ENCODE measurements around the gene CERT1. TPM values are rescaled to one million over a fixed set of nuclear protein-coding genes. Genes with fewer than 3 reads are reported as not detected.

CERT1 gene
- total RNA-seq, 2 experiments from 2014 or later, result 23.9 to 24.6 TPM

GRCh38 chr5:75552764-75553163 is 41.3 kb upstream of the CERT1 start:
- peaks cover 1% of the 10 kb centered on the region for H3K9me3 Mint-ChIP-seq
- peaks cover 51% of the 10 kb centered on the region for H3K36me3 Mint-ChIP-seq (ENCODE audit: low read depth)
- intact Hi-C loops (cut with micrococcal nuclease), result no loop called here
- H3K4me3 Mint-ChIP-seq, result no peak overlapping the region
- no peak for ATAC-seq
- ChIA-PET POLR2A (interaction anchor here (1.9 kb wide), 1 partner anchor 16 kb away, joined by 5 read pairs; no protein-coding TSS in a partner anchor), CTCF (interaction anchor here (1.3 kb wide), 1 partner anchor 30 kb away, joined by 3 read pairs; no protein-coding TSS in a partner anchor)
- H3K27me3 Mint-ChIP-seq, result no peaks in the 10 kb centered on the region
- peaks cover 5% of the 10 kb centered on the region for H3K4me1 Mint-ChIP-seq (ENCODE audit: low read depth)
- TF ChIP-seq, protein P1, sequence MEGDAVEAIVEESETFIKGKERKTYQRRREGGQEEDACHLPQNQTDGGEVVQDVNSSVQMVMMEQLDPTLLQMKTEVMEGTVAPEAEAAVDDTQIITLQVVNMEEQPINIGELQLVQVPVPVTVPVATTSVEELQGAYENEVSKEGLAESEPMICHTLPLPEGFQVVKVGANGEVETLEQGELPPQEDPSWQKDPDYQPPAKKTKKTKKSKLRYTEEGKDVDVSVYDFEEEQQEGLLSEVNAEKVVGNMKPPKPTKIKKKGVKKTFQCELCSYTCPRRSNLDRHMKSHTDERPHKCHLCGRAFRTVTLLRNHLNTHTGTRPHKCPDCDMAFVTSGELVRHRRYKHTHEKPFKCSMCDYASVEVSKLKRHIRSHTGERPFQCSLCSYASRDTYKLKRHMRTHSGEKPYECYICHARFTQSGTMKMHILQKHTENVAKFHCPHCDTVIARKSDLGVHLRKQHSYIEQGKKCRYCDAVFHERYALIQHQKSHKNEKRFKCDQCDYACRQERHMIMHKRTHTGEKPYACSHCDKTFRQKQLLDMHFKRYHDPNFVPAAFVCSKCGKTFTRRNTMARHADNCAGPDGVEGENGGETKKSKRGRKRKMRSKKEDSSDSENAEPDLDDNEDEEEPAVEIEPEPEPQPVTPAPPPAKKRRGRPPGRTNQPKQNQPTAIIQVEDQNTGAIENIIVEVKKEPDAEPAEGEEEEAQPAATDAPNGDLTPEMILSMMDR (IDR thresholded peaks at IDR 0.05), result no peak
- H3K27ac Mint-ChIP-seq, result no peak overlapping the region
- DNase-seq, result no peak

- intact Hi-C loops (cut with micrococcal nuclease), result no loop called here
- peaks cover 38% of the 10 kb centered on the region for H3K36me3 Mint-ChIP-seq (ENCODE audit: low read depth)
- DNase-seq (no peak), ATAC-seq (no peak)
- CTCF ChIA-PET, result interaction anchor here (1.3 kb wide), 1 partner anchor 29 kb away, joined by 3 read pairs; no protein-coding TSS in a partner anchor
- TF ChIP-seq, protein P1 (IDR thresholded peaks at IDR 0.05), result no peak
- H3K27ac Mint-ChIP-seq, result no peak overlapping the region
- H3K4me1 Mint-ChIP-seq (ENCODE audit: low read depth), result no peaks in the 10 kb centered on the region
- POLR2A ChIA-PET, result no interaction called here
- no peaks in the 10 kb centered on the region for H3K9me3 Mint-ChIP-seq
- no peaks in the 10 kb centered on the region for H3K27me3 Mint-ChIP-seq
- H3K4me3 Mint-ChIP-seq, result no peak overlapping the region
These were observed 40.0 kb upstream of the CERT1 start for GRCh38 chr5:75551471-75551870.

- no peak for DNase-seq
- intact Hi-C loops (cut with micrococcal nuclease), result no loop called here
- TF ChIP-seq, protein P1 (IDR thresholded peaks at IDR 0.05), result no peak
- no peak for ATAC-seq
- no peaks in the 10 kb centered on the region for H3K4me1 Mint-ChIP-seq (ENCODE audit: low read depth)
- peaks cover 33% of the 10 kb centered on the region for H3K36me3 Mint-ChIP-seq (ENCODE audit: low read depth)
- ChIA-PET POLR2A (no interaction called here), CTCF (no interaction called here)
- no peak overlapping the region for H3K4me3 Mint-ChIP-seq
- H3K27ac Mint-ChIP-seq, result no peak overlapping the region
- no peaks in the 10 kb centered on the region for H3K27me3 Mint-ChIP-seq
- no peaks in the 10 kb centered on the region for H3K9me3 Mint-ChIP-seq
These were observed 39.2 kb upstream of the CERT1 start for GRCh38 chr5:75550597-75550996.

GRCh38 chr5:75547812-75548211 is 36.4 kb upstream of the CERT1 start:
- H3K4me1 Mint-ChIP-seq (ENCODE audit: low read depth), result peaks cover 5% of the 10 kb centered on the region
- H3K36me3 Mint-ChIP-seq (ENCODE audit: low read depth), result peaks cover 24% of the 10 kb centered on the region
- ChIA-PET POLR2A (no interaction called here), CTCF (no interaction called here)
- H3K4me3 Mint-ChIP-seq, result no peak overlapping the region
- no peaks in the 10 kb centered on the region for H3K27me3 Mint-ChIP-seq
- TF ChIP-seq, protein P1 (IDR thresholded peaks at IDR 0.05), result no peak
- no peak overlapping the region for H3K27ac Mint-ChIP-seq
- DNase-seq (no peak), ATAC-seq (no peak)
- no peaks in the 10 kb centered on the region for H3K9me3 Mint-ChIP-seq
- intact Hi-C loops (cut with micrococcal nuclease), result no loop called here

- TF ChIP-seq, protein P1 (IDR thresholded peaks at IDR 0.05), result no peak
- Mint-ChIP-seq H3K4me3 (no peak overlapping the region), H3K27ac (no peak overlapping the region), H3K9me3 (no peaks in the 10 kb centered on the region), H3K36me3 (ENCODE audit: low read depth) (peaks cover 19% of the 10 kb centered on the region), H3K4me1 (ENCODE audit: low read depth) (peaks cover 5% of the 10 kb centered on the region), H3K27me3 (no peaks in the 10 kb centered on the region)
- DNase-seq (no peak), ATAC-seq (no peak)
- ChIA-PET POLR2A (no interaction called here), CTCF (no interaction called here)
- intact Hi-C loops (cut with micrococcal nuclease), result no loop called here
These were observed 35.4 kb upstream of the CERT1 start for GRCh38 chr5:75546830-75547229.

All from activated CD8-positive, alpha-beta T cell treated with anti-CD3 and anti-CD28 coated beads for 36 hours (primary cell).